ENCODE measurements around the gene KRT80. TPM values are rescaled to one million over a fixed set of nuclear protein-coding genes. Genes with fewer than 3 reads are reported as not detected.

Gene KRT80
- total and polyA plus RNA-seq, 2 experiments from 2014 or later, result not detected

DNA sequence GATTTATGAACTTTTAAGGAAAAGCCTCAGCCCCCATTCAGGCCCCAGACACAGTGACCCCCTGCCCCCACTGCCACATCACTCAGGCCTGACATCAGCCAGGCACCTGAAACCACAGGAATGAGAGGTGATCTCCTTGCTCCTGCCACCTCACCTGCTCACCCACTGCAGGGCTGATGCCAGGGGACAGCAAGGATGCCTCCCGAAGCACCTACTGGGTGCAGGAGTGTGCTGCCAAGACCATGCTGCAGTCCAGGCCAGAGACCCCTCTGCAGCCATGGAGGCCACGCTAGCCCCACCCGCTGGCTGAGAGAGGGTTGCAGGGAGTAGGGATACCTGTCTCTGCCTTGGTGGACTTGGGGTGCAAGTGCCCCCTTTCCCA, 22.6 kb upstream of the KRT80 start:
- H3K27ac Mint-ChIP-seq, result no peak overlapping the region
- Histone ChIP-seq H3K4me2 (no peak overlapping the region), H2AFZ (no peak overlapping the region), H3K27me3 (ENCODE audit: insufficient read depth) (no peaks in the 10 kb centered on the region), H3K4me3 (no peak overlapping the region), H3K36me3 (ENCODE audit: insufficient read depth) (no peaks in the 10 kb centered on the region), H3K27ac (ENCODE audit: low read depth) (no peak overlapping the region), H3K79me2 (replicated peaks; ENCODE audit: insufficient read depth) (no peaks in the 10 kb centered on the region), H4K20me1 (replicated peaks; ENCODE audit: insufficient read depth) (no peaks in the 10 kb centered on the region), H3K9me2 (ENCODE audit: insufficient read depth) (no peaks in the 10 kb centered on the region), H3F3A (replicated peaks; ENCODE audit: low read depth) (no peaks in the 10 kb centered on the region), H3K4me1 (ENCODE audit: insufficient read depth) (no peaks in the 10 kb centered on the region)
- H3K9me3 Mint-ChIP-seq, result no peaks in the 10 kb centered on the region; the same call in 2 of the 3 replicates
- peak; percentile 58 for ATAC-seq
- peaks cover 9% of the 10 kb centered on the region; the same call in 2 of the 3 replicates for H3K4me1 Mint-ChIP-seq
- no peak overlapping the region for H3K4me3 Mint-ChIP-seq
- H3K27me3 Mint-ChIP-seq (ENCODE audit: insufficient read depth, low read depth, poor library complexity), result peaks cover 11% of the 10 kb centered on the region
- H3K36me3 Mint-ChIP-seq (ENCODE audit: low read depth), result no peaks in the 10 kb centered on the region
- TF ChIP-seq EZH2phosphoT487 (IDR thresholded peaks at IDR 0.05; ENCODE audit: unreplicated experiment), result no peak
- TF ChIP-seq ZNF114 (CRISPR knock-in tag; IDR thresholded peaks at IDR 0.05), result no peak
- TF ChIP-seq, protein P1, sequence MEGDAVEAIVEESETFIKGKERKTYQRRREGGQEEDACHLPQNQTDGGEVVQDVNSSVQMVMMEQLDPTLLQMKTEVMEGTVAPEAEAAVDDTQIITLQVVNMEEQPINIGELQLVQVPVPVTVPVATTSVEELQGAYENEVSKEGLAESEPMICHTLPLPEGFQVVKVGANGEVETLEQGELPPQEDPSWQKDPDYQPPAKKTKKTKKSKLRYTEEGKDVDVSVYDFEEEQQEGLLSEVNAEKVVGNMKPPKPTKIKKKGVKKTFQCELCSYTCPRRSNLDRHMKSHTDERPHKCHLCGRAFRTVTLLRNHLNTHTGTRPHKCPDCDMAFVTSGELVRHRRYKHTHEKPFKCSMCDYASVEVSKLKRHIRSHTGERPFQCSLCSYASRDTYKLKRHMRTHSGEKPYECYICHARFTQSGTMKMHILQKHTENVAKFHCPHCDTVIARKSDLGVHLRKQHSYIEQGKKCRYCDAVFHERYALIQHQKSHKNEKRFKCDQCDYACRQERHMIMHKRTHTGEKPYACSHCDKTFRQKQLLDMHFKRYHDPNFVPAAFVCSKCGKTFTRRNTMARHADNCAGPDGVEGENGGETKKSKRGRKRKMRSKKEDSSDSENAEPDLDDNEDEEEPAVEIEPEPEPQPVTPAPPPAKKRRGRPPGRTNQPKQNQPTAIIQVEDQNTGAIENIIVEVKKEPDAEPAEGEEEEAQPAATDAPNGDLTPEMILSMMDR (conservative IDR thresholded peaks at IDR 0.05; ENCODE audit: low read depth in 2 of 2), result peak; percentile 31 to 60
- TF ChIP-seq JUNB (IDR thresholded peaks at IDR 0.05; ENCODE audit: unreplicated experiment), result no peak
- TF ChIP-seq, protein P2, sequence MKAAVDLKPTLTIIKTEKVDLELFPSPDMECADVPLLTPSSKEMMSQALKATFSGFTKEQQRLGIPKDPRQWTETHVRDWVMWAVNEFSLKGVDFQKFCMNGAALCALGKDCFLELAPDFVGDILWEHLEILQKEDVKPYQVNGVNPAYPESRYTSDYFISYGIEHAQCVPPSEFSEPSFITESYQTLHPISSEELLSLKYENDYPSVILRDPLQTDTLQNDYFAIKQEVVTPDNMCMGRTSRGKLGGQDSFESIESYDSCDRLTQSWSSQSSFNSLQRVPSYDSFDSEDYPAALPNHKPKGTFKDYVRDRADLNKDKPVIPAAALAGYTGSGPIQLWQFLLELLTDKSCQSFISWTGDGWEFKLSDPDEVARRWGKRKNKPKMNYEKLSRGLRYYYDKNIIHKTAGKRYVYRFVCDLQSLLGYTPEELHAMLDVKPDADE (IDR thresholded peaks at IDR 0.05), result no peak
- no peak for DNase-seq (ENCODE audit: low spot score)

DNA sequence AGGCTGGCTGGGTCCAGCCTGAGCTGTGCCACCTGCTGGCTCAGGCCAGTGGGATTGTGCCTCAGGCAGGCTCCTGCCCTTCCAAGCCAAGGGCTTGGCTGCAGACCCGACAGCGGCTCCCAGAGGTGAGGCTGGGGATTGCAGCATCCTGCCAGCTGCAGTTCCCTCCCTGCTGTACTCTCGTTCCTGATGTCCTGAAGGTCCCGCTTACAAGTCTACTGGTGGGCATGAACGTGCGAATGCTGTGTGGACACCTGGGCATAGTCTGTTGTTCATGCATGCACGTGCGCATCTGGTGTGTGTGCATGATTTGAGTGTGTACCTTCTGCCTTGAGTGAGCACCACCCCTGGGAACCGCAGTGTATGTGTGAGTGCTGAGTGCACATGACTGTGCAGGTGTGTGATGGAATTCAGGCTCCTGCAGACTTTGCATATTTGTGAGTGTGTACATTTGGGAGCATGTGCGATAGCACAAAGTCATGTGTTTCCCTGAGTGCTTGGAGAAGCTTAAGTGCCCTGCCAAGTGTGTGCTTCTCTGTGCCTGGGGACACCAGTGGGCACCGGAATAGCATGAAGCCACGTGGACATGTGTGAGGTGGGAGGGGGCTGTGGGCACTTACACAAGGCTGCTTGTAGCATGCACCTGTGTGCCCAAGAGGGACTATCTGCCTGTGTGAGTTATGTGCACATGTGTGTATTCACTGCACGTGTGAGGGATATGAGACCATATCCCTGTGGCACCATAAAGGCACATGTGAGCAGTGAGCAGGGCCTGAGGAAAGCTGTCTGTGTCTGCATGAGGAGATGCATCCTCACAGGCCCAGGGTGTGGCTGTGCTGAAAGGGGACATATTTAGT, 22.0 kb upstream of the KRT80 start:
- no peaks in the 10 kb centered on the region; the same call in 2 of the 3 replicates for H3K9me3 Mint-ChIP-seq
- no peaks in the 10 kb centered on the region for H3K79me2 ChIP-seq (replicated peaks; ENCODE audit: insufficient read depth)
- no peak overlapping the region for H3K4me2 ChIP-seq
- ATAC-seq (peak; percentile 89), DNase-seq (ENCODE audit: low spot score) (peak; percentile 87)
- H3K9me2 ChIP-seq (ENCODE audit: insufficient read depth), result no peaks in the 10 kb centered on the region
- no peaks in the 10 kb centered on the region for H3K36me3 ChIP-seq (ENCODE audit: insufficient read depth)
- H3K4me3 Mint-ChIP-seq, result no peak overlapping the region
- no peaks in the 10 kb centered on the region for H3F3A ChIP-seq (replicated peaks; ENCODE audit: low read depth)
- no peaks in the 10 kb centered on the region for H3K4me1 ChIP-seq (ENCODE audit: insufficient read depth)
- H3K27ac ChIP-seq (ENCODE audit: low read depth), result no peak overlapping the region
- no peaks in the 10 kb centered on the region for H3K36me3 Mint-ChIP-seq (ENCODE audit: low read depth)
- H3K4me3 ChIP-seq, result no peak overlapping the region
- peaks cover 11% of the 10 kb centered on the region for H3K27me3 Mint-ChIP-seq (ENCODE audit: insufficient read depth, low read depth, poor library complexity)
- H4K20me1 ChIP-seq (replicated peaks; ENCODE audit: insufficient read depth), result no peaks in the 10 kb centered on the region
- no peak overlapping the region for H3K27ac Mint-ChIP-seq
- H3K27me3 ChIP-seq (ENCODE audit: insufficient read depth), result no peaks in the 10 kb centered on the region
- H2AFZ ChIP-seq, result no peak overlapping the region
- peaks cover 9% of the 10 kb centered on the region; the same call in 2 of the 3 replicates for H3K4me1 Mint-ChIP-seq
- no peak for TF ChIP-seq EZH2 (IDR thresholded peaks at IDR 0.05; ENCODE audit: low read depth, unreplicated experiment)
- TF ChIP-seq, protein P2 (IDR thresholded peaks at IDR 0.05), result no peak
- TF ChIP-seq, protein P1 (conservative IDR thresholded peaks at IDR 0.05; ENCODE audit: low read depth in 2 of 2), result peak; percentile 90 to 97
- TF ChIP-seq EZH2phosphoT487 (IDR thresholded peaks at IDR 0.05; ENCODE audit: unreplicated experiment), result no peak
- no peak for TF ChIP-seq NANOG (IDR thresholded peaks at IDR 0.05; ENCODE audit: borderline replicate concordance)

All from GM23338 (cell line).